ENCODE measurements around the gene SHLD1.

The SHLD1 gene

DNA sequence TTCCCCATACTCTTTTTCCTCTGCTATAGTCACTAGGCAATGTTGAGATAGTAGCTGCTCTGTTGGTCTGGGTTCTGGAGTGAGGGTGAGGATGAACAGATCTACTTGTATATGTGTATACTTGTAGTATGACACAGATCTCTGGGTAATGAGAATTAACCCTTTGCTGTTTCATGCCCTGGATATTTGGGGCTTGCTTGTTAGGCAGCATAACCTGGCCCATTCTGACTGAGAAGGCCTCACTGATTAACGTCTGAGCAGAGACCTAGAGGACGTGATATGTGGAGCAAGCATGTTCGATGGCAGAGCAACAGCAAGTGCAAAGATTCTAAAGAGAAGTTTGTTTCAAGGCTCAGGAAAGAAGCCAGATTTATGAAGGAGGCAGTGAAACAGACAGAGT, 105.7 kb downstream of the SHLD1 start:
- Histone ChIP-seq H3K4me1 (ENCODE audit: insufficient read depth, poor library complexity, severe bottlenecking) (no peaks in the 10 kb centered on the region), H3K27me3 (ENCODE audit: insufficient read depth, poor library complexity, severe bottlenecking) (no peaks in the 10 kb centered on the region), H3K27ac (ENCODE audit: poor library complexity, severe bottlenecking) (no peak overlapping the region), H3K36me3 (ENCODE audit: low read depth) (no peaks in the 10 kb centered on the region), H3K9me3 (ENCODE audit: severe bottlenecking) (no peaks in the 10 kb centered on the region), H3K4me3 (ENCODE audit: severe bottlenecking) (no peak overlapping the region)
- DNase-seq (ENCODE audit: low spot score) (no peak), ATAC-seq (ENCODE audit: low read depth) (no peak)
- TF ChIP-seq, protein P1, sequence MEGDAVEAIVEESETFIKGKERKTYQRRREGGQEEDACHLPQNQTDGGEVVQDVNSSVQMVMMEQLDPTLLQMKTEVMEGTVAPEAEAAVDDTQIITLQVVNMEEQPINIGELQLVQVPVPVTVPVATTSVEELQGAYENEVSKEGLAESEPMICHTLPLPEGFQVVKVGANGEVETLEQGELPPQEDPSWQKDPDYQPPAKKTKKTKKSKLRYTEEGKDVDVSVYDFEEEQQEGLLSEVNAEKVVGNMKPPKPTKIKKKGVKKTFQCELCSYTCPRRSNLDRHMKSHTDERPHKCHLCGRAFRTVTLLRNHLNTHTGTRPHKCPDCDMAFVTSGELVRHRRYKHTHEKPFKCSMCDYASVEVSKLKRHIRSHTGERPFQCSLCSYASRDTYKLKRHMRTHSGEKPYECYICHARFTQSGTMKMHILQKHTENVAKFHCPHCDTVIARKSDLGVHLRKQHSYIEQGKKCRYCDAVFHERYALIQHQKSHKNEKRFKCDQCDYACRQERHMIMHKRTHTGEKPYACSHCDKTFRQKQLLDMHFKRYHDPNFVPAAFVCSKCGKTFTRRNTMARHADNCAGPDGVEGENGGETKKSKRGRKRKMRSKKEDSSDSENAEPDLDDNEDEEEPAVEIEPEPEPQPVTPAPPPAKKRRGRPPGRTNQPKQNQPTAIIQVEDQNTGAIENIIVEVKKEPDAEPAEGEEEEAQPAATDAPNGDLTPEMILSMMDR (IDR thresholded peaks at IDR 0.05; ENCODE audit: poor library complexity, severe bottlenecking): no peak

DNA sequence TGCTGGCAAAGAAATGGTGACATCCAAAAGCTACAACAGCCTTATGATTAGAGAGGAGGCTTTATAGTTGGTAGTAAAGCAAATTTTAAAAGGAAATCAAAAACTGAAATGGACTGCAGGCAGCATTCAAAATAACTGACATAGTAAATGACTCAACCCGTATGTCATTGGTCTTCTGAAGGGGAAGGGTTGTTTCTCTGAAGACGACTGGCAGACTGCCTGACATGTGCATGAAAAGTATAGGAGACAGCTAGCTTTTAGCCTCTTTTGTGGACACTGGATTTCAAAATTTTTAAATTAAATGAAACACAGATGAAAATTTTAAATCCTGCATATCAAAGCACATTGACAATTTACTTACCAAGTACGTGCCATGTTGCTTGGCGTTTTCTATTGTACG, 109.4 kb downstream of the SHLD1 start:
- Histone ChIP-seq H3K27me3 (ENCODE audit: insufficient read depth, poor library complexity, severe bottlenecking) (no peaks in the 10 kb centered on the region), H3K9me3 (ENCODE audit: severe bottlenecking) (no peaks in the 10 kb centered on the region), H3K4me3 (ENCODE audit: severe bottlenecking) (no peak overlapping the region), H3K4me1 (ENCODE audit: insufficient read depth, poor library complexity, severe bottlenecking) (peaks cover 23% of the 10 kb centered on the region), H3K27ac (ENCODE audit: poor library complexity, severe bottlenecking) (no peak overlapping the region), H3K36me3 (ENCODE audit: low read depth) (no peaks in the 10 kb centered on the region)
- no peak for ATAC-seq (ENCODE audit: low read depth)
- no peak for DNase-seq (ENCODE audit: low spot score)
- TF ChIP-seq, protein P1 (IDR thresholded peaks at IDR 0.05; ENCODE audit: poor library complexity, severe bottlenecking): no peak

DNA sequence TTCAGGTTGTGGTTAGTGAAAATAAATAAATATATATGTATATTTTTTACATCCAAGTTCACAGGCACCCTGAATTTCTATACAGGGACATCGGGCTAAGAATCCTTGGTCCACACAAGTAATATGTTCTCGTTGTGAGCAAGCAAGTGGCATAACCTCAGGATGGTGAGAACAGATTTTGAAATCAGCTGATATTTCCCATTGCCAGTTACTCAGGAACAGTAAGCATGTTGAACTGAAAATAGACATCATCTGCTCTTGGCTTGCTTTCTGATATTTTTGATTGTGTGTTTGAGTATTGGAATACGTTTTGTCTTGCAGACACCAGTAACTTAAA, 112.5 kb downstream of the SHLD1 start:
- Histone ChIP-seq H3K9me3 (ENCODE audit: severe bottlenecking) (no peaks in the 10 kb centered on the region), H3K27me3 (ENCODE audit: insufficient read depth, poor library complexity, severe bottlenecking) (no peaks in the 10 kb centered on the region), H3K36me3 (ENCODE audit: low read depth) (no peaks in the 10 kb centered on the region), H3K4me1 (ENCODE audit: insufficient read depth, poor library complexity, severe bottlenecking) (peaks cover 37% of the 10 kb centered on the region), H3K4me3 (ENCODE audit: severe bottlenecking) (no peak overlapping the region), H3K27ac (ENCODE audit: poor library complexity, severe bottlenecking) (peak overlapping the region; percentile 68)
- ATAC-seq (ENCODE audit: low read depth) (no peak), DNase-seq (ENCODE audit: low spot score) (no peak)
- TF ChIP-seq, protein P1 (IDR thresholded peaks at IDR 0.05; ENCODE audit: poor library complexity, severe bottlenecking): no peak

DNA sequence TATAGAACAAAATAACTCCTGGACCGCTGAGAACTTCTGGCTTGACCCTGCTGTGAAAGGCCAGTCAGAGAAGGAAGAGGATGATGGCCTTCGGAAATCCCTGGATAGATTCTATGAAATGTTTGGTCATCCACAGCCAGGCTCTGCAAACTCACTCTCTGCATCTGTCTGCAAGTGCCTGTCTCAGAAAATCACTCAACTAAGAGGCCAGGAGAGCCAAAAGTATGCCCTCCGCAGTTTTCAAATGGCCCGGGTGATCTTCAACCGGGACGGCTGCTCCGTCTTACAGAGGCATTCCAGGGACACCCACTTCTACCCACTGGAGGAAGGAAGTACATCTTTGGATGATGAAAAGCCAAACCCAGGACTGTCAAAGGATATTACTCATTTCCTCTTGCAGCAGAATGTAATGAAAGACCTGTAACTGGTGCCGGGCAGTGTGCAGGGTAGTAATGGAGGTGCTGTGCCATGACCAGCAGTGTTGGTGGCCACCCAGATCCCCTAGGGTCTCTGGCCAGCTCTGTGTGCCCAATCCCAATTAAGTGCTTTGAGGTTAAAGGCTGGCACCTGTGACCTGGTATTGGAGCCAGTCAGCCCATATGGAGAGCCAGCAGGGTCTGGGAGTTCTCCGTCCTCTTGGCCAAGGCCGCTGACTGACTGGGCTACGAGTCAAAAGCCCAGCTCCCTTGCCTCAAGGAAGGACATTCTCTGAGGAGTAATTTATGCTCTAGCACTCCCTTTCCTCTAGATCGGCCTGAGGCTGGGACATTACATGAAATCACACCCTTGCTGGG, 113.0 kb downstream of the SHLD1 start:
- Histone ChIP-seq H3K27me3 (ENCODE audit: insufficient read depth, poor library complexity, severe bottlenecking) (no peaks in the 10 kb centered on the region), H3K9me3 (ENCODE audit: severe bottlenecking) (no peaks in the 10 kb centered on the region), H3K36me3 (ENCODE audit: low read depth) (no peaks in the 10 kb centered on the region), H3K4me3 (ENCODE audit: severe bottlenecking) (no peak overlapping the region), H3K4me1 (ENCODE audit: insufficient read depth, poor library complexity, severe bottlenecking) (peaks cover 37% of the 10 kb centered on the region), H3K27ac (ENCODE audit: poor library complexity, severe bottlenecking) (peak overlapping the region; percentile 68)
- peak; percentile 81 for ATAC-seq (ENCODE audit: low read depth)
- TF ChIP-seq, protein P1 (IDR thresholded peaks at IDR 0.05; ENCODE audit: poor library complexity, severe bottlenecking): no peak
- DNase-seq (ENCODE audit: low spot score): no peak

DNA sequence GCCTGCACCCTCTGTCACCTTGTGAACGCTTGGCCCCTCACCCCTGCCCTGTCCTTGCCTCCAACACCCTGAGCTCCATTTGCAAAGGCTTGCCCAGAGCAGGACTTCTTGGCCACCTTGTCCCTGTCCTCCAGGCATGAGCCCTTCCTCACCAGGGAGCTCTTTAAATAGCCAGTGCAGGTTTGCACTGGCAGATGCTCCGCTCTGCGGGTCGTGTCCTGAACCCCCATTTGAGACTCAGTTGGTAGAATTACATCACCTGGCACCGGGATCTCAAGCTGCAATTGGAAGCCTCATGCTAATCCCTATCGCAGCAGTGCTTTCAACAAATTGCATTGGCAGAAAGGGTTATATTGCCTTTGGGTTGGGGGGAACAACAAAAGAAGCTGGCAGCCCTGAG, 114.2 kb downstream of the SHLD1 start:
- Histone ChIP-seq H3K27me3 (ENCODE audit: insufficient read depth, poor library complexity, severe bottlenecking) (no peaks in the 10 kb centered on the region), H3K9me3 (ENCODE audit: severe bottlenecking) (no peaks in the 10 kb centered on the region), H3K4me3 (ENCODE audit: severe bottlenecking) (no peak overlapping the region), H3K36me3 (ENCODE audit: low read depth) (no peaks in the 10 kb centered on the region), H3K27ac (ENCODE audit: poor library complexity, severe bottlenecking) (peak overlapping the region; percentile 68), H3K4me1 (ENCODE audit: insufficient read depth, poor library complexity, severe bottlenecking) (peaks cover 37% of the 10 kb centered on the region)
- DNase-seq (ENCODE audit: low spot score): no peak
- ATAC-seq (ENCODE audit: low read depth): no peak
- TF ChIP-seq, protein P1 (IDR thresholded peaks at IDR 0.05; ENCODE audit: poor library complexity, severe bottlenecking): no peak
